Endothelial cell of umbilical vein (primary cell): ENCODE data around the gene STYXL1. TPM values are rescaled to one million over a fixed set of nuclear protein-coding genes. Genes with fewer than 3 reads are reported as not detected.

ENCODE experiments used
- BruUV-seq: library from RNA; stranded (reverse); fragments of 400-500 nt; replicated peaks from 2 replicates; lab custom pipeline; 2021; lab: Mats Ljungman, UMichigan
- CTCF ChIA-PET: fragments of 300-600, 350-600 bp; sonication (Branson Sonifier 250); formaldehyde crosslinking; loops from one replicate; lab custom pipeline; 2021; ENCODE audit warnings: antibody characterized with exemption, inconsistent platforms; lab: Charles Lee
- POLR2A ChIA-PET: fragments of 300-600, 350-600 bp; sonication (Branson Sonifier 250); formaldehyde crosslinking; loops from one replicate; lab custom pipeline; 2021; ENCODE audit warnings: antibody characterized with exemption, inconsistent platforms; lab: Charles Lee
- DNase-seq: peaks from one replicate; pipeline ENCODE4 v3.0.0-alpha.2; 2011; ENCODE audit warnings: low read depth, low spot score
- FAIRE-seq: peaks from 2 replicates; lab custom pipeline; 2011; peaks lifted over from hg19 to GRCh38; lab: Jason Lieb, UNC
- H2AFZ ChIP-seq: 2 replicates; pipeline ENCODE4 v1.6.0; 2012; ENCODE audit warnings: low read depth, low read length, control low read depth, inconsistent platforms
- H3K27ac ChIP-seq: 2 replicates; pipeline ENCODE4 v1.5.1; 2011; ENCODE audit warnings: low read depth, mild to moderate bottlenecking, control low read depth, low read length, moderate library complexity; ENCODE audit not compliant: insufficient read depth
- H3K27me3 ChIP-seq, 2 experiments: 2 replicates each; pipeline versions ENCODE4 v1.6.0 to v1.6.1; 2011; ENCODE audit warnings: low read length in 2 of 2, mixed read lengths in 1 of 2; ENCODE audit not compliant: control insufficient read depth in 2 of 2, insufficient read depth in 2 of 2
- H3K36me3 ChIP-seq, 2 experiments: 2 replicates in 1 of 2; 3 replicates in 1 of 2; pipeline ENCODE4 v1.5.1; 2011; ENCODE audit warnings: low read length in 2 of 2, mild to moderate bottlenecking in 1 of 2, moderate library complexity in 1 of 2; ENCODE audit not compliant: control insufficient read depth in 2 of 2, insufficient read depth in 2 of 2; ENCODE audit errors: extremely low read depth in 1 of 2
- H3K4me1 ChIP-seq: 3 replicates; pipeline ENCODE4 v1.5.1; 2011; ENCODE audit warnings: mild to moderate bottlenecking, low read length; ENCODE audit not compliant: control insufficient read depth, insufficient read depth; ENCODE audit errors: extremely low read depth
- H3K4me2 ChIP-seq: 2 replicates; pipeline ENCODE4 v1.6.1; 2011; ENCODE audit warnings: low read length, control low read depth, mixed read lengths; ENCODE audit not compliant: insufficient read depth
- H3K4me3 ChIP-seq, 3 experiments: fragments of 200-600 bp in 1 of 3; sonication (generic), shearing (Covaris generic) in 1 of 3; replicated peaks in 1 of 3; 2 replicates each; pipeline ENCODE4 v1.5.1; 2011 to 2016; ENCODE audit warnings: control low read depth in 3 of 3, low read length in 3 of 3, mild to moderate bottlenecking in 2 of 3, inconsistent platforms in 1 of 3, low read depth in 1 of 3, moderate library complexity in 1 of 3; ENCODE audit not compliant: insufficient read depth in 1 of 3
- H3K79me2 ChIP-seq: 2 replicates; pipeline ENCODE4 v1.6.0; 2012; ENCODE audit warnings: low read length, inconsistent platforms; ENCODE audit not compliant: control insufficient read depth, insufficient read depth
- H3K9ac ChIP-seq: replicated peaks from 2 replicates; pipeline ENCODE3; 2011; ENCODE audit warnings: low read length, control low read depth; ENCODE audit not compliant: insufficient read depth; ENCODE audit errors: extremely low read depth
- H3K9me1 ChIP-seq: replicated peaks from 3 replicates; pipeline ENCODE4 v1.6.0; 2011; ENCODE audit warnings: mild to moderate bottlenecking, low read length; ENCODE audit not compliant: control insufficient read depth, insufficient read depth; ENCODE audit errors: extremely low read depth
- H3K9me3 ChIP-seq: replicated peaks from 2 replicates; pipeline ENCODE4 v1.5.1; 2012; ENCODE audit warnings: low read length, inconsistent platforms; ENCODE audit not compliant: control insufficient read depth, insufficient read depth
- H4K20me1 ChIP-seq: replicated peaks from 2 replicates; pipeline ENCODE3; 2011; ENCODE audit warnings: mild to moderate bottlenecking, low read length; ENCODE audit not compliant: control insufficient read depth, insufficient read depth; ENCODE audit errors: extremely low read depth
- CTCF ChIP-seq, 2 donors: IDR thresholded peaks; 1 replicate in 1 of 2; 2 replicates in 1 of 2; pipeline ENCODE4 v1.5.1; 2011; ENCODE audit warnings: low read length in 2 of 2, mild to moderate bottlenecking in 2 of 2, moderate library complexity in 2 of 2, control low read depth in 1 of 2, inconsistent platforms in 1 of 2, low read depth in 1 of 2; ENCODE audit not compliant: insufficient read depth in 1 of 2; ENCODE audit errors: extremely low read depth in 1 of 2
- EZH2 ChIP-seq: IDR thresholded peaks from 2 replicates; pipeline ENCODE4 v1.6.1; 2012; ENCODE audit warnings: borderline replicate concordance, low read depth, mild to moderate bottlenecking, moderate library complexity, low read length, inconsistent platforms; ENCODE audit not compliant: severe bottlenecking
- FOS ChIP-seq: IDR thresholded peaks from 2 replicates; pipeline ENCODE4 v1.6.1; 2011; ENCODE audit warnings: mild to moderate bottlenecking, low read length, moderate library complexity, borderline replicate concordance; ENCODE audit not compliant: insufficient read depth
- GATA2 ChIP-seq: IDR thresholded peaks from 2 replicates; pipeline ENCODE4 v1.7.0; 2011; ENCODE audit warnings: low read depth, mild to moderate bottlenecking, moderate library complexity, mixed read lengths, low read length; ENCODE audit not compliant: insufficient read length, insufficient read depth
- JUN ChIP-seq: IDR thresholded peaks from 2 replicates; pipeline ENCODE4 v1.6.1; 2011; ENCODE audit warnings: borderline replicate concordance, low read depth; ENCODE audit not compliant: insufficient read length, insufficient read depth
- MAX ChIP-seq: IDR thresholded peaks from 2 replicates; pipeline ENCODE4 v1.6.1; 2011; ENCODE audit not compliant: insufficient read depth, insufficient read length
- POLR2A ChIP-seq: IDR thresholded peaks from 2 replicates; pipeline ENCODE4 v1.6.1; 2012; ENCODE audit warnings: low read depth, mild to moderate bottlenecking, control low read depth, low read length
- POLR2AphosphoS5 ChIP-seq: IDR thresholded peaks from 2 replicates; pipeline ENCODE4 v1.6.1; 2012; ENCODE audit warnings: low read depth, mild to moderate bottlenecking, control low read depth, low read length, moderate library complexity; ENCODE audit not compliant: insufficient read depth
- dilution Hi-C: fragments of 300-500 bp; cut with MboI; formaldehyde crosslinking; loops from one replicate; pipeline ENCODE4 v1.15.0; 2019; ENCODE audit warnings: low sequenced_read_pairs; ENCODE audit not compliant: extremely low pct_ligation_motif_present
- intact Hi-C: fragments of 100-400 bp; cut with micrococcal nuclease; formaldehyde crosslinking; loops from one replicate; pipeline ENCODE4 v1.10.0; 2022
- polyA plus RNA-seq, 4 experiments: library from polyadenylated mRNA; depleted of rRNA in 3 of 4; stranded (reverse) in 3 of 4; unstranded in 1 of 4; fragments of >200 nt; gene quantifications; 2 replicates each; pipeline versions ENCODE4 v1.2.1 to v1.2.3, GENCODE V29; 2011 to 2012; ENCODE audit warnings: missing spikeins in 1 of 4
- total RNA-seq: library from RNA; stranded (reverse); gene quantifications from 2 replicates; pipeline ENCODE4 v1.2.3, GENCODE V29; 2021

The STYXL1 gene
- total and polyA plus RNA-seq, 2 donors (not counting 3 experiments of a cell fraction or from before 2014, with no cell fraction given): 23.0 to 67.6 TPM

DNA sequence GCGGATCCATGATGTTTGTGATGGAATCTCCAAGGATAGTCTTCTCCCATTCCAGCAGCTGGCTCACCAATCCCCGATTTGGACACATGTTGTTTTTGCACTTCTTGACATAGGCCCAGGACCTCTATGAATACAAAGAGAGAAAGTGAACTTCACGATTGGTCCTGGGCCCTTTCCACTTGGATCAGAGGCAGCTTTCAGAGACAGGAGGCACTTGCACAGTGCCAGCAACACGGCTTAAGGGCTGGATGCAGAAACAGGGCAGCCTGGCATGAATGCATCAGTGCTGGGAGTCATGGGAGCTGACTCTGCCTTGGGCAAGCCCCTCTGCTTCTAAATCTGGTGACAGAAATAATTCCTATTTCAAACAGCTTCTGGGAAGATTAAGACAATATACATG, 51.3 kb downstream of the STYXL1 start:
- TF ChIP-seq JUN (no peak), EZH2 (no peak), POLR2AphosphoS5 (no peak), FOS (no peak), POLR2A (no peak), GATA2 (no peak), CTCF (IDR thresholded peaks at IDR 0.05; ENCODE audit: extremely low read depth in 1 of 2, insufficient read depth in 1 of 2, low read depth in 1 of 2, low read length in 2 of 2) (no peak), MAX (no peak)
- no TSS peak for BruUV-seq
- Histone ChIP-seq H3K27ac (no peak overlapping the region), H3K4me3 (no peak overlapping the region), H3K9me3 (no peaks in the 10 kb centered on the region), H3K4me1 (peaks cover 4% of the 10 kb centered on the region), H3K36me3 (peaks cover 0 to 15% of the 10 kb centered on the region in 2 experiments), H3K79me2 (no peaks in the 10 kb centered on the region), H3K4me2 (no peak overlapping the region), H4K20me1 (no peaks in the 10 kb centered on the region), H3K27me3 (no peaks in the 10 kb centered on the region), H3K9me1 (no peaks in the 10 kb centered on the region), H2AFZ (no peak overlapping the region), H3K9ac (no peak overlapping the region)
- FAIRE-seq: no peak
- intact Hi-C loops (no loop called here), dilution Hi-C loops (no loop called here)
- ChIA-PET POLR2A (no interaction called here), CTCF (interaction anchor here (0.9 kb wide), 1 partner anchor 24 kb away, joined by 3 read pairs; no protein-coding TSS in a partner anchor)
- DNase-seq: no peak
